Measurements from ENCODE around the gene NPB.
A peak's percentile ranks its signal among the peaks of the same experiment; 100 is the strongest.
"Not testable (repeated sequence)": the region's sequence is repeated elsewhere in the genome, so short reads cannot be mapped to it uniquely, and the experiment has no call there.

The NPB gene

DNA sequence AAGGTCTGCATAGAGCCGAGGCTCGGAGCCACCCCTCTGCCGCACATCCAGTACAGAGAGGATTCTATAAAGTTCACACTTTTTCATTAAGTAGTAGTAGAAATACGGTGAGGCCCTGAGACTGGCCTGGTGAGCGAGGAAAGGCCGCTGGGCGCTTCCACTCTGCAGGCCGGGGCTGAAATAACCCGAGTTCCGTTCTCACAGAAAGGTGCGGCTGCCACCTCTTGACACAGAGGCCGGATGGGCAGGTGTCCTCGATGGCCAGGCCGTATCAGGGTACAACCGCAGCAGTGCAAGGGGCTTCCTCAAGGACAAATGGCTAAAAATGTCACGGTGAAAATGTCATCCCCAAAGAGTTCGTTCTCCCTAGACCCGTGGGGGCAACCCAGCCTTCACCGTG, 9.9 kb downstream of the NPB start:
- DNase-seq (ENCODE audit: low spot score): no peak

DNA sequence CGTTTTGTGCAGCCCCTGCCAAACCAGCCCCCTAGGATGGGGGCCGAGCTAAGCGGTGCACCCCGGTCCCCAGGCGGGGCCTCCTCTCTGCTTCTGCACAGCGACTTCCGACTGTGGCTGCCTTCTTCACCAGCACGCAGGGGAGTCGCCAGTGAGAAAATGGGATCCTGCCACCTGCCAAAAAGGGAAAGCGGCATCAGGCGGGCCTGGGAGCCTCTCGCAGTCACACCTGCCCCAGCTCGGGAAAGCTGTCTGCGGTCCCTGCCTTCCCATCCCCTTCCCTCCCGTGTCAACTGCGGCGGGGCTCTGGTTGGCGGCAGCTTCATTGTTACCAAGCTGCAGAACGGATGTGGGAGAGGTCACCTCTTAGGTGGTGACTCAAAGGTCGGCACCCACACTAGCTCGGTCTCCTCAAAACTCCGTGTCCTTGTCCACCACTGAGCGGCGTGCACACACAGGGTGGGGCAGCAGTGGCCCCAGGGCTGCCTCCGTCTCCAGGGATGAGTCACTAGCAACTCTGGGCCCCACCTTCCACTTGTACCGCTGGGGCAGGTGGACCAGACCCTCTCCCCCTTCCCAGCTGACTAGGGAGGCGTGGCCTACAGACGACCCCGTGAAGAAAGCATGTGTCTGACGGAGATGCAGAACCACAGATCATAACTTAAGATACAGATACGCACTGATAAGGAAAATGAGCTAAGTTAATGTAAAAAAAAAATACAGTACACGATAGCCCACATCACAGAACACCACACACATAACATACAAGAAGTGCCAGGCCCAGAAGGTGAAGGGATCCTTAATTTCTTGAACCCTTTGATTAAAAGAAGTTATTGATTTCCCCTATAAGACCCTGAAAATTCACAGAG, 10.6 kb downstream of the NPB start:
- DNase-seq (ENCODE audit: low spot score): peak; percentile 41

DNA sequence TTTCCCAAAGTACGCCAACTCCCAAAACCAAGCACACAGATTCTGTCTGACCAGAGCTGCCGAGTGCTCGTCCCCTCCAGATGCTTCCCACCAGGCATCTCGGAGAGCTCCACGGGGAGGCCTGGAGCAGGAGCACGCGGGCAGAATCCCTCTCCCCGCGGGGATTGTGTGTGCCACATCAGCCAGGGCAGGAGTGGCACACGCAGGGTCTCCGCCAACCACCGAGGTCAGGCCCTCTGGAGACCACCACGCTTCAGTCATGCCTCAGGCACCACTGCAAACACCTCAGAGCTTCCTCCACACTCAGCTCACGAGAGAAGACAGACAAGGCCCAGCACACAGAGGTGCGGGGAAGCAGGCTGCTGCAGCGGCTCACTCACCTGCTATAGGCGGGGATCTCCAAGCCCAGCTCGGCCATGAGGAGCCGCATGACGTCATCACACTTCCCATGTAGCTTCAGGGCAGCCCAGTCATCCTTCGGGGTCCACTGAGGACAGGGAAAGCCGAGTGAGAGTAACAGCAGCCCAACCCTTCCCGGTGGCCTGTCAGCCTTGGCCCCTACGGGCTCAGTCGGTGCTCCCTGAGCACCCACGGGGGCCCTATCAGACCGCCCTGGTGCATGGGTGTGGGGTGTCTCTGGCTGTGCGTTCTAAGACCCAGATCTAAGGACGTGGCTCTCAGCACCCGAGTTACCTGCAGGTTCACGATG, 11.5 kb downstream of the NPB start:
- no peak for DNase-seq (ENCODE audit: low spot score)

DNA sequence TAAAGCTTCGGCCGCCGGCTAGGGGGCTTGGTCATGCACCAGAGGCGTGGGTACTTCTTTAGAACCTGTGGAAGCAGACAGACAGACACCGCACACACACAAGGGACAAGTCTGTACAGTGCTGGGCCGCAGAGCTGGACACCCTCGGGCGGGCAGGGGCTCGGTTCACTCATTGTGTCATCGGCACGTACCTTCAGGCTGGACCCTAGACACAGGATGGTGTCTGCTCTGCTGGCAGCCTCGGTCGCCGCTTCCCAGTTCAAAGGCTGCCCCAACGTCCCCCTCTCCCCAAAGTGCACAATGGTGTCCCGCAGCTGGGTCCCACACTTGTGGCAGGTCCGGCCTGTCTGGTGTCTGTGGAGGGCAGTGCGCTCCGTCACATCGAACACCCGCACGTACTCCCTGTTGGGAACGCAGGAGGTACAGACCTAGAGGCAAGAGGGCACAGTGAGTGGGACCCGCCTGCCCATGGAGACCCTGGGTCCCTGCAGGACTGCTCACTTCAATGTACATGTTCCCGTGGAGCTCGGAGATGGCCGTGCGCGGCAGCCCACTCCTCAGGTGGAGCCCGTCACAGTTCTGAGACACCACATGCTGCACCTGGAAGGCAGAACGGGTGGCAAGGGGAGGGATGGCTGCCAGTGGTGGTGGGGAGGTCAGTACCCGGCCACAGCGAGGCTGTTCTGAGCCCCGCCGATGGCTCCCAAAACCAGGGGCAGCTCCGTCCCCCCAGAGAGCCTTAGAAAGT, 12.2 kb downstream of the NPB start:
- DNase-seq (ENCODE audit: low spot score): no peak

DNA sequence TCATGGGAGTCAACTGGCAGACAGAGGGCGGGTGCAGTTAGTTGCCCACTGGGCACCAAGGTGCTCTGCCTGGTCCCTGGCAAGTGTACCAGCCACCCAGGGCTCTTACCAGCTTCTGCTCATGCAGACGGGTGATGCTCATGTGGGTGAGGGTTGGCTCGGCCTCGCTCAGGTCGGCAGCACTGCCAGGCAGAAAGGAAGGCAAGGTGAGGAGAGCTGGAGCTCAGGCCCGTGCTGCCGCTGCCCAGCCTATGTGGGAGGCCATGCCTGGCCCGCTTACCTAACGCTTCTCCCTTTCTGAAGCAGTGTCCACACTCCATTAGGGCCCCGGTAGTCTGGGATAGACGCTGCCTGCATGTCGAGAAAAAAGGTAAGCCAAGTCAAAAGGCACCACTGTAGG, 13.3 kb downstream of the NPB start:
- no peak for DNase-seq (ENCODE audit: low spot score)

DNA sequence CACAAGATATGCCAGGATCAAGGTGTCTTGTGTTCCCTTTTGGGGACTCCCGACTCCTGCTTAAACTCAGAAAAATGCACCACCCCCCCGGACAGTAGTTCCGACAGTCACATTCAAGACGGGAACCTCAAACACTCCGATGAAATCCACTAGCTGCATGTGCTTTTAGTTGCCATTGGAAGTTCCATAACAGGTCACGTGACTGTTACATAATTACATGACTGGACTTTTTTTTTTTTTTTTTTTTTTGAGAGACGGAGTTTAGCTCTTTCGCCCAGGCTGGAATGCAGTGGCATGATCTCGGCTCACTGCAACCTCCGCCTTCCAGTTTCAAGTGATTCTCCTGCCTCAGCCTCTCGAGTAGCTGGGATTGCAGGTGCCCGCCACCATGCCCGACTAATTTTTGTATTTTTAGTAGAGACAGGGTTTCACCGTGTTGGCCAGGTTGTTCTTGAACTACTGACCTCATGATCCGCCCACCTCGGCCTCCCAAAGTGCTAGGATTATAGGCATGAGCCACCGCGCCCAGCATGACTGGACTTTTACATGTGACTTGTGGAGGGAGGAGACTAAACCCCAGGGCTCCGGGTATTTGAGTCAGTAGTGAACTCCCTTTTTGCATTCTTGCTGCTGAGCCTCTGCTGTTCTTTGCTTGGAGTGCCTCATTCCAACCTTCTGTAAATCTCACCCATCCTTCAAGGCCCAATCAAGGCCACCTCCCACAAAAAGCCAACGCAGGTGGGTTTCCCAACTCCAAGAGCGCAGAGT, 14.4 kb downstream of the NPB start:
- DNase-seq (ENCODE audit: low spot score): peak; percentile 66

DNA sequence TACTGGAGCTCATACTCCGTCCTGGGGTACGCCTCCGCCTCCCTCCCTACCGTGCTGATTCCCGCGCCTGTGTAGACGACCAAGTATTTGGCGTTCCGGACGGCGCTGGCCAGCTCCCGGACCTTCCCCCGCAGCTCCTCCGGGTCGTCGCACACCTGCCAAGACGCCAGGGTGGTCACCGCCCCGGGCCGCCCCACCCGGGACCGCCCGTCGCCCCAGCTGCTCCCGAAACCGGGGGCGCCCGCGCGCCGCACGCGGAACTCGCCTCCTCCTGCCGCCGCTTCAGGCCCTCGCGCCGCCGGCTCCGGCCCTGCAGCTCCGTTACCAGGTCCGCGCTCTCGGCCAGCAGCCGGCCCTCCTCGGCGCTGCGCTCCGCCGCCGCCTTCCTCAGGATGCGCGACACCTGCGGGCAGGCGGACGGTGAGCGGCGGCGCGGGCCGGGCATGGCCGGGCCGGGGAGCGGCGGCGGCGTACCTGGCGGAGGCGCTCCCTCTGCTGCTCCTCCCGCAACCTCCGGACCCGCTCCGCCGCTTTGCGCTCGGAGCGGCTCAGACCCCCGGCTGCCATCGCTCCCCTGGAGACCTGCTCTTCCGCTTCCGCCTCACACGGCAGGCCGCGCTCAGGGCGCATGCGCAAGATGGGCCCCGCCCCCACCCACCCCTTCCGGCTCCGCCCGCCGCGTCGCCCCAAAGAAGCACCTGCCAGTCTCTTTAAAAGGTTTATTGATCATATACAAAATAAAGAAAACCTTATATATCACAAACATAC, 15.7 kb downstream of the NPB start, which contains the start of gene SIRT7:
Gene SIRT7, minus strand, starts transcription at position 612 of the 768 bp plus-strand sequence. Its CDS starts 45 bp downstream, at position 567.
- DNase-seq (ENCODE audit: low spot score): peak; percentile 92

DNA sequence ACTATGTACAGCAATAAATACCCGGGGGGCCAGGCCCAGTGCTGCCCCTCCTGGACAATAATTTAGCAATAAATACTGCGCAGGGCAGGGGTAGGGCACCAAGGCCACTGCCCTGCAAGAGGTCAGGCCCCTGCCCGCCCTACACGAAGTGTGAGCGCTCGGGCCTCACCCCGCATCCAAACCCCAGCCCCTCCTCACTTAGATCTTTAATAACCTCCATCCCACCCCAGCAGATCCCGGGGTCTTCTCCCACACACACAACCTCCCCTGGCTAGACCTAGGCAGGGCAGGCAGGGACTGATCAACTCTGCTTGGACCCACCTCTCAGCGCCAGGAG, 16.3 kb downstream of the NPB start:
- DNase-seq (ENCODE audit: low spot score): not testable (repeated sequence)

DNA sequence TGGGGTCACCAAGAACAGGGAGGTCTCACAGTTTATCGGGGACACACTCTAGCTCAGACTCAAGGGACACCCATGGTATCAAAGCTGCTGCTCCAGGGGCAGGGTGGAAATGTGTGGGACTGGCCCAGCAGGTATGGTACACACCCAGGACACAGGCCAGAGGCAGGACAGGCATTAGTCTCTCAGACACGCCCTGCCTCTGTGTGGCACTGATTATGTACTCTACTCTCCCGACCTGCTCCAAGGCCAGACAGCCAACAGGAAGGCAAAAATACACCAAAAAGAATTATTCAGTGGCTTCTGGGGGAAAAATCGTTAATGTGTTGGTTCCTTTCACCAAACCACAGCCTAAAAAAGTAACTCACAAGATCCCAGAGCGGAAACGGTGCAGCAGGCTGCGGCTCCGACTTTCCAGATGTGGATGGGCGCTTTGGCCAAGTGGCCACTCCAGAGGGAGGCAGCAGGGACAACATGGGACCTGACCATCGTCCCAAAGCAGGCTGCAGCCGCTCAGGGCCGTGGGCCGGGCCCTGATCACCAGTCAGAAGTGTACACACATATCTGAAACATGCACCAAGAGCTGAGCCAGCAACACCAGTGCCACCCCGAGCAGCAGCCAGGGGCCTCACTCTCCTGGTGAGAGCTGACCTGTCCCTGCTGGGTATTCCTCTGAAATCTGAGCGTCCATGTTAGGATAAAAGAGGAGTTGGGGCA, 17.0 kb downstream of the NPB start:
- peak; percentile 77 for DNase-seq (ENCODE audit: low spot score)

DNA sequence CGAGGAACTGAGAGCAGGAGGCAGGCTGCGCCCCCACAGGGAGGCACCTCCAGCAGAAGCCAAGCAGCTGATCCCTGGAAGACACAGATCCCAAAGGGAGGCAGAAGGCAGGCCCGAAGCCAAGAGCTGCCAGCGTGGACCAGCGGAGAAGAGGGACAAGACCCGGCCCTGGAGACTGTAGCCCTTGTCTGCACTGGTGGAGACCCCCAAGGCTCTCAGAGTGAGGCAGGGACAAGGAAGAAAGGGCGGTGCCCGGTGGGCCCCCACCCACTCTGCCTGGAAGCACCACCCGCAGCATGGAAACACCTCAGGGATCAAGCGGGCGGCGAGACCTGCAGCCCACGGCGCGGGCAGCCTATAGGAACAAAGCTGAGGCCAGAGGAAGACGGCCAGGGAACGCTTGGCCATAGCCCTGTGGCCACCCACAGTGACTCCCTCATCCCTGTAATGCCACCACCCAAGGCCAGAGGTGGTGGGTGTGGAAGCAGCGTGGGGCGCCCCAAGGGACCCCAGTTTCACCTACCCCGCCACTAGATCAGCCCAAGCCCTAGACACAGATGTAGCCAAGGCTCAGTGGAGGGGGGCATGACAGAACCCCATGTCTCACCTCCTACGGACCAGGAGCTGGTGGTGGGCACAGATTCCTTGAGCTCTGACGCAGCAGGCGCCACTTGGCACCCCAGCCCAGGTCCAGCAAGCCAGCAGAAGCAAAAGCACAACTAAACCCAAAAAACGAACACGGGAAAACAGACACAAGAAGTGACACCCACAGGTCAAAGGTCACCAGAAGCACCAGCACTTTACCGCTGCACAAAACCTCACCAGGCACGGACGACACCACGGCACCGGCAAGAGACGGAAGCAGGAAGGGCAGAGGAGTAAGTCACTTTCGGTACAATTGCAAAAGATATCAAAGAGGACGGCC, 18.8 kb downstream of the NPB start:
- DNase-seq (ENCODE audit: low spot score): no peak

DNA sequence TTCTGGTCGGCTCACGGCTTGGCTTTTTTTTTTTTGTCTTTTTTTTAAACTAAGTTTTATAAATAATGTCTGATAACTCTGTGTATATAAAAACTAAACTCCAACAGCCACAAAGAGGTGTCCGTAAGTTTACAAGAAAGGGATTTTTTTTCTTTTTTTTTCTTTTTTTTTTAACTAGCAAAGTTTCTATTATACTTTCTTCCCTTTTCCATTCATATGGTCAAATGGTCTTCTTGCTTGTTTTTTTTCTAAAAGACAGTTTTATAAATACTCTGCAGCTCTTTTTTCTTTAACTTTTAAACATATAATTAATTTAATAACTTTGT, 19.5 kb downstream of the NPB start:
- DNase-seq (ENCODE audit: low spot score): no peak

DNA sequence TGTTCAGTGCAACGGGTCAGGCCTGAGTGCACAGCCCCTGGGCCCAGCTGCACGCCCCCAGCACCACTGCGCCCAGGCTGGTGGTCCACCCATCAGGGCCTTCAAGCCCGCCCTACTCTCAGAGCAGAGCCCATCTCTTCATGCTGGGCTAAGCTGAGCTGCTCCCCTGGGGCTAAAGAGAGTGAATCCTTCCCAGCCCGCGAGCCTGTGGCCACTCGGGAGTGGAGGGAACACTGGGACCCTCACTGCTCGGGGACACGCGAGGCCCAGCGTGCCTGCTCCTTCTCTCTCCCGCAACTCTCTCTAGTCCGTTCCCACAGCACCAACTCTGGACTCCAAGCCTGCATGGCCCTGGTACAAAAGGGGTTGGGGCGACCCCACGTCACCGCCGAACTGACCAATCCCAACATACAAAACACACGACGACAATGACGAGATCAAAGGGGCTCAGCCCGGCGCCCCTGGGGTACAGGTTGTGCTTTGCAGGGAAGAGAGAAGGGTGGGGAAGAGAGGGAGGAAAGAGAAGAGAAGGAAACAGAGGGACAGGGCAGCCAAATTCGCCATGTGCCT, 20.0 kb downstream of the NPB start:
- DNase-seq (ENCODE audit: low spot score): no peak

DNA sequence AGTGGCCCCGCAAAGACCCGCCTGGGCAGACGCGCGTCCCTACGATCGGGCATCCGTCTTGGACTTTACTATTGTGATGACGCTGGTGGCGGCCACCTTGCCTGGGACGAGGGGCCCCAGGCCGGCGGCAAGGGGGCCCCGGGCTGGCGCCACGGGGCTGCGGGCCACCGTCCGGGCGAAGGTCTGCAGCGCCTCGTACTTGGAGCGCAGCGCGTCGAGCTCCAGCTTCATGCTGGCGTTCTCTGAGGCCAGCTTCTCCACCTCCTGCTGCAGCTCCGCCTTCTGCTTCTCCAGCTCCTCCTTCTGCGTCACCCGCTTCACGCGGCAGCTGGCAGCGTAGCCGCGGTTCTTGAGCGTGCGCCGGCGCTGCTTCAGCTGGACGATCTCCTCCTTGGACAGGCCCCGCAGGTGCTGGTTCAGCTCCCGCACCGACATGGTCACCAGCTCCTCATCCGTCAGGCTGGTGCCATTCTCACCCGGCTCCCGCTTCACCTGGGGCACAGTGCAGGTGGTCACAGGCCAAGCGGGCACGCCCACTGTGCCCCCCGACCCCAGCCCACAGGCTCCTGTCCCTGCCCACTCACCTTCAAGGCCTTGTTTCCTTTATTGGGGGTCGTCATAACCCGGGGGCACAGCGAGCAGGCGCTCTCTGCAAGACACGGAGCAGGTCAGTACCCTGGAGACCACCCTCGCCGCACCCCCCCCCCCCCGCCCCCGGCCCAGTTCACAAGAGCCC, 20.7 kb downstream of the NPB start:
- DNase-seq (ENCODE audit: low spot score): peak; percentile 33

DNA sequence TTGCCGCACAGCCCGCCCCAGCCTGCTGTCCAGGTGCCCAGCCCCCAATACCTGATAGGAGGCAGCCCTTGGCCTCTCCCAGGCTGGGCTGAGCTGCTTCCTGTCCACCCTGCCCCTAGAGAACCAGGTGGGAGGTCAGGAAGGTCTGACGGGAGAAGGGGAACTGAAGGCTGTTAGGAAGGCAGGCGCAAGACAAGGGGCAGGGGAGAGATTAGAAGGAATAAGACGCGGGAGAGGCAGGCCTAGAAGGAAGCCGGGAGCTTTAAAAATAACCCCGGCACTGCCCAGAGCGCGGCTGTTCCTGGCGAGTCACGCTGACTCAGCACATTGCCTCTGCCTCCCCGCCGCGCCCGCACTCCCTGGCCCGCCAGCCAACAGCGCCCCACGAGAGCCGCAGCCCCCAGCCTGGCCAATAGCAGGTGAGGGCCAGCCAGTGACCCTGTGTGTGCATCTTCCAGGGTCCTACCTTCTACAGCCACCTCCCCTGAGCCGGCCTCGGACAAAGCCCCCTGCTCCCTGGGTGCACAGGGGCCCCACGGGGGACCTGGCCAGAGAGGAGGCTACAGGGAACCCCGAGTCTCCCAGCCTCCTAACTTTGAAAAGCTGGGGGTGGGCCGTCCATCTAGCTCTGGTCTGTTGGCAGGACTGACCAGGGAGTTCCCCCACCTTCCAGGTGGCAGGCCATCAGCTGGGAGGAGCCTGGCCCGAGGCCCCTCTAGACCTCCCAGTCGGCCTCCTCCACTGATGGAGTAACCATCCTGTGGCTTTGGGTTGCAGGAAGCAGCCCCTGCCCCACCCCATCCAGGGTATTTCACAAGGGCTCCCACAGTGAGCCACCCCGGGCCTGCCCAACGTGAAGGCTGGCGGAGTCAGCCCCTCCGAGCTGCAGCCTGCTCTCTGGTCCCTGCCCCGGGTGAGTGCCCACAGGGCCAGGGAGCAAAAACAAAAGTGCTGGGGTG, 21.5 kb downstream of the NPB start:
- peak; percentile 94 for DNase-seq (ENCODE audit: low spot score)

DNA sequence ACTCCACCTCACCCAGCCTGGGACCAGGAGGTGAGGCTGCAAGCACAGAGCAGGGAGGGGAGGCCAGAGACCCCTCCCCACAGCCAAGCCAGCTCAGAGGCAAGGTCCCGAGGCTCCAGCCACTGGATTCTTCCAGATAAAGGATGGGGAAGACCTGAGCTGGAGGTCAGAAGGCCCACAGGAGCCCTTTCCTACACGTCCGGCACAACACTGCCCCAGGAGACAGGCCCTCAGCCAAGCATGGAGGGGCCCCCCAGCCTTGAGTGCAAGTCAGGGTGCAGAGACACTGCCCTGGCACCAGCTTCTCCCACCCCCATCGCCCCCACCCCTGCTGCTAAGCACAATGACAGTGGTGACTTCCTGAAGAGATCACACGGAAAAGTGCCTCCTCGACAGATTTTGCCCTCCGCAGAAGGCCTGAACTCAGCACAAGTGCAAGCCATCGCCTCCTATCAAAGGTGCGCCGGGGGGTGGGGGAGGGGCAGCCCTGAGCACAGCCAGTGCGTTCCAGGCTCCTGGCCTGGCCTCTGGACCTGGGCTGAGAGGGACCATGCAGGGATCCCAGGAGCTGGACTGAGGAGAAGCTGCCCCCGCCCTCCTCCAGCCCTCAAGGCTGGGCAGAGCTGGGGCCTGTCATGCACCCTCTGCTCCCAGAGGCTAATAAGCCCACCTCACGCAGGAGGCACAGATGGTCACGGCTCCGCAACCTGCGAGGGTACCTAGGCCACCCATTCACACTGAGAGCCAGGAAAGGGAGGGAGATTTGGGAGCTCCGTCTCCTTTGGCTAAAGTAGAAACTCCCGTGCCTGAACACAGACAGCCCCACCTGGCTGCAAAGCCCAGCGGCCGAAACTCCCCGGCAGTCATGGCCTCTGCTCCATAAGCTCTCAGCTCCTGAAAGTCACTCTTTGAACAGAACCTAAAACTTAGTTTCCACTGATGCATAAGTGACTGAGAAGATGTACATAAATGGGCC, 22.8 kb downstream of the NPB start:
- peak; percentile 59 for DNase-seq (ENCODE audit: low spot score)

DNA sequence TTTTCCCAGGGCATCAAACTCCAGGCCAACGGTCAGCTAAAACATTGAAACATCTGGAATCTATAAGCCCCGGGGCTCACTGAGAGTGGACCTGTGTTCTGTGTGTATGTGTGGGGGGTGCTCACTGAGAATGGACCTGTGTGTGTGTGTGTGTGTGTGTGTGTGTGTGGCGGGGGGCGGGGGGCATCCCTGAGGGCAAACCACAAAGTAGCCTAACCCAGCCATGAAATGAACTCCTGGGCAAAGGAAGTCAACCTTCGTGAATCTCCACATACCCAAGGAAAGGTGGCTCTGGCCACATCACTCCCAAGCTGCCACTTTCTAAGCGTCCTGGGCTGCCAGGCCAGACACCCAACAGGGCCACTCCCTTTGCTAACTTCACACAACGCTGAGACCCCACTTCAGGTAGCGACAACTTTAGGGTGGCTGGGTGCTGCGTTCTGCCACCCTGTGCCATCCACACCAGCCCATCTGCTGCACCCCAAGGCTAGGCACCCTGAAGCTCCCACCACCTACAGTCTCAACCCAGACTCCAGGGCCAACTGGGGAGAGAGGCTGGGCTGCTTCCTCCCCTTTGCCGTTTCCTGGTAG, 23.9 kb downstream of the NPB start:
- no peak for DNase-seq (ENCODE audit: low spot score)
